ENCODE measurements around the gene KRT26.

Gene KRT26

GRCh38 chr17:40724656-40725055 is 47.3 kb downstream of the KRT26 start:
- DNase-seq: no peak

- DNase-seq: no peak
These were observed 49.8 kb downstream of the KRT26 start for GRCh38 chr17:40722241-40722640.

- no peak for DNase-seq
These were observed 51.1 kb downstream of the KRT26 start for GRCh38 chr17:40720899-40721298.

GRCh38 chr17:40718930-40719329 is 53.1 kb downstream of the KRT26 start:
- no peak for DNase-seq

- no peak for DNase-seq
These were observed 54.2 kb downstream of the KRT26 start for GRCh38 chr17:40717776-40718175.

All from midbrain (tissue), 1 donor.